Measurements from ENCODE around the gene CCDC92.

Gene CCDC92, protein sequence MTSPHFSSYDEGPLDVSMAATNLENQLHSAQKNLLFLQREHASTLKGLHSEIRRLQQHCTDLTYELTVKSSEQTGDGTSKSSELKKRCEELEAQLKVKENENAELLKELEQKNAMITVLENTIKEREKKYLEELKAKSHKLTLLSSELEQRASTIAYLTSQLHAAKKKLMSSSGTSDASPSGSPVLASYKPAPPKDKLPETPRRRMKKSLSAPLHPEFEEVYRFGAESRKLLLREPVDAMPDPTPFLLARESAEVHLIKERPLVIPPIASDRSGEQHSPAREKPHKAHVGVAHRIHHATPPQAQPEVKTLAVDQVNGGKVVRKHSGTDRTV

DNA sequence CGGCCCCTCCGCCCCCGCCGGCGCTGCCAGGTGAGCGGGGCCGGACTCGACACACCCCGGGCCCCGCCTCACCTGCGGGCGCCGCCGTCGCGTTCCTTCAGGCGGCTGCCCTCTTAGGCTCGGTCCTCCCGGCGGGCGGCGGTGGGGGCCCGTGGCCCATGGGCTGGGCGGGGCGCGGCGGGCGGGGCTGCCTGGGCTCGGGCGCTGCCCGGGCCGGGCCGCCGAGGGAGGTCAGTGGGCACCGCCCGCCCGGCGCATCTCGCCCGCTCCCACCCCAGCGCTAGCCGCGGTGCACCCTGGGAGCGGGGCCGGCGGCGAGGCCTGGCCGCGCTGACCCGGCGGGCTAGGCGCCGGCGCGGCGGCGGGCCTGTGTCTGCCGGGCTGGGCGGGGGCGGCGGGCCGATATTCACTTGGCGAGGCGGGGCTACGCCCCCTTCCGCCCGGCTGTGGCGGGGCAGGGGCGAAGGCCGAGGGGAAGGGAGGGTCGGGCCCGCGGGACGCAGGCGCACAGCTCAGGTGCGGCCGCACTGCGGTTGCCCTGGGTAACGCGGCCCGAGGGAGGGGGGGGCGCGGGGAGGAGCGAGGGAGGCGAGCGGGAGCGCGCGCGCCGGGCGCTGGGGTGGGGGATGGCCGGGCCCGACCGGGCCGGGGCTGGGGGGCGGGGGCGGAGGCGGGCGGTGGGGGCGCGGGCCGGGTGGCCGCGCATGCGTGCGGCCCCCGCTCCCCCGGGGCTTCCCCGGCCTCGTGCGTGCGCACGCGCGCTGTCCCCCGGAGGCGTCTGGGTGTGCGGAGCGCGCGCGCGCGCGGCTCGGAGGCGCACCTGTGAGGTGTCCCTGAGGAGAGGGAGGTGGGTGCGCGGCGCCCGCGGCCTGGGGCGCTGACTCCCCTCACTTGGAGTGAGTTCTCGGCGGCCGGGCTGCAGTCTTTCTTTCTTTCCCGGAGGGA lies at the start of gene CCDC92, which contains the start of gene ZNF664:
Gene CCDC92 (minus strand): TSS at position 375 of the 945 bp plus-strand sequence. CDS start 28,526 bp downstream, outside the sequence.
Gene ZNF664 (plus strand): TSS at position 759 of the 945 bp plus-strand sequence. CDS start 38,930 bp downstream, outside the sequence.
- DNase-seq = peak; percentile 96

DNA sequence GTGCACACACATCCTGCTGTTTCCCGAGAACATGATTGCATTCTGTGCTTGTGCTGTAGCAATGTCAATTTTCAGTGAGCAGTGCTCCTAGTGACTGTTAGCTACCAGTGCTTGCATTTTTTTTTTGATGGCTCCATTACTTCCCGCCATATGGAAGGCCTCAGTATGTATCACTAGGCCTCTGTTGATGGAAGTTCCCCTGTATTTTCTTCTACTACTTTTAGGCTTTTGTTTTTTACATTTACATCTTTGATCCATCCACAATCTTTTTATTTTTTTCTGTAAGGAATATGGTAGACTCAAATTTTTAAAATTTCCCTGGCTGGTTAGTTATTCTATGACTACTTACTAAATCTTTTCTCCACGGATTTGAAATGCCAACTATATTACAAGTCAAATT lies 49.5 kb upstream of the CCDC92 start:
- DNase-seq = no peak

DNA sequence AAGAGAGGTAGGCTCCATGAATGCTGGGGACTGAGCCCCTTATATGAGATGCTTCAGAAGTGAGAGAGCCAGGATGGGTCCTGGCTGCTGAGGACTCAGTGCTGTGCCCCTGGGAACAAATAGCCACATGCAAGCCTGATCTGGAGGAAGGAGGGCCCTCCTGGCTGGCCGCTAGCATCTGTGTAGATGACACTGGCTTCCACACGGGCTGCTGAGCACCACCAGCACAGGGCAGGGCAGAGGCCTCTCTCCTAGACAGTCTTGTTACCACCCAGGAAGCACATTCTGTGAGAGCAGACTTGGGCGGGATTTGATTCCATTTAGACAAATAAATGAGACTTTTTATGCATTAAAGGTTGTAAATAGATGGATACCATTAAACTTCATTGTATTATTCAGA lies 48.4 kb upstream of the CCDC92 start:
- no peak for DNase-seq

DNA sequence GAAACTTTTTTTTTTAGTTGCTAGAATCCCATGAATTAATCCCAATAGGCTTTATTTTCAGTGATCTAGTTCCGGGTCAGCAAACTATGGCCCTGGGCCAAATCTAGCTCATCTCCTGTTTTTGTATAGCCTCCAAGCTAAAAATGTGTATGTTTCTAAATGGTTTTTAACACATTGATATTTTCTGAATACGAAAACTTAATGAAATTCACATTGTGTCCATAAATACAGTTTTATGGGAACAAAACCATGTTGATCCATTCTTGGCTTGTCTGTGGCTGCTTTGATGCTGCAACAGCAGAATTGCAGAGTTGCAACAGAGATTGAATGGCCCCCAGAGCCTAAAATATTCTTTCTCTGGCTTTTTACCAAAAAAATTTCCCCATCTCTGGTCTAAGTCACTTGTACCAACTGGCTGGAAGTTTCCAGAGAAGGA lies 47.9 kb upstream of the CCDC92 start:
- no peak for DNase-seq

DNA sequence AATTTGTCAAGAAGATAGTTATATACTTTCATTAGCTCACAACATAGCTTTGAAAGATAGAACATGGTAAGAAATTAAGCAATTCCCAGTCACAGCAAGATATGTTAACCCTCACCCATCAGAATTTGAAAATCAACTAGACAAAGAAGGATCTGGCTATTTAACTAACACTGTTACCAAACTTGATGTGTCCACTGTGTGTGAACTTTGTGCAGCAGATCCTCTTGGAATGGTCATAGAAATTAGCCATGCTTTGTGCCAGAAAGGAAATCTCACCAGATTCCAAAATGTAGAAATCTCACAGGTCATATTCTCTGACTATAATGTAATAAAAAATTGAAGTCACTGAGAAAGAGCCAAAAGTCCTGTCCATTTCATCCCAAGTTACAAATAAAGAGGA lies 46.5 kb upstream of the CCDC92 start:
- DNase-seq = no peak

DNA sequence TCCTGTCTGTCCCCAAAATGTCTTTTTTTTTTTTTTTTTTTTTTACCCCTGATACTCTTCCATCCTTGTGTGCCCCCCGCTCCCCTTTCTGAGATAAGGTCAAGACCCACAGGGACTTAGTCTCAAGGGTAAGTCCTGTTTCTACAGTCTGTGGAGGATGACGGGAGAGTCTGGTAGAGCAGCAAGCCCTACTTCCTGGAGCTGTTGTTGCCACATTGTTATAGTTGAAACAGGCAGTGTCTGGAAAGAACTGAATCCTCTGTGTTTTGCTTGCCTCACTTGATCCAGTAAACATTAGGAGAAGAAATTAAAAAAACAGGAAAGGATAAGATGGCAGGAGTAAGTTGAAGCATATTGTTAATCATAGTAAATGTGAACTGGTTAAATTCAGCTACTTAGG lies 45.9 kb upstream of the CCDC92 start:
- DNase-seq = no peak

DNA sequence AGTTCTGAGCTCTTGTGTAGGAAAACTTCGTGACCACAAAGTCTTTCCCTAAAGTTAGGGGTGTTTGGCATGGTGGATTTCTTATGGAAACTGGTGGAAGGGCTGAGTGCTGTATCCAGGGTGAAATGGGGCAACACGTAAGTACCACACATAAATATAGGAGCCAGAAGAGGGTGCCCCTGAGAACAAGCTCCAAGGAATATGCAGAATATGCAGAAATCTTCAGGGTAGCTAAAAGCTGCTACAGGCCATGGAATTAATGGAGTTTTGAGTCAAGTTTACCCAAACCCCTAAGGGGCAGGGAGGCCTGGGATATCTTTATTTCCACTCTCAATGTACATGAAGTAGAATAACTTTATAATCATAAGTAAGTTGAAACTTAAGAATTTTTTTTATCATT lies 44.4 kb upstream of the CCDC92 start:
- no peak for DNase-seq

DNA sequence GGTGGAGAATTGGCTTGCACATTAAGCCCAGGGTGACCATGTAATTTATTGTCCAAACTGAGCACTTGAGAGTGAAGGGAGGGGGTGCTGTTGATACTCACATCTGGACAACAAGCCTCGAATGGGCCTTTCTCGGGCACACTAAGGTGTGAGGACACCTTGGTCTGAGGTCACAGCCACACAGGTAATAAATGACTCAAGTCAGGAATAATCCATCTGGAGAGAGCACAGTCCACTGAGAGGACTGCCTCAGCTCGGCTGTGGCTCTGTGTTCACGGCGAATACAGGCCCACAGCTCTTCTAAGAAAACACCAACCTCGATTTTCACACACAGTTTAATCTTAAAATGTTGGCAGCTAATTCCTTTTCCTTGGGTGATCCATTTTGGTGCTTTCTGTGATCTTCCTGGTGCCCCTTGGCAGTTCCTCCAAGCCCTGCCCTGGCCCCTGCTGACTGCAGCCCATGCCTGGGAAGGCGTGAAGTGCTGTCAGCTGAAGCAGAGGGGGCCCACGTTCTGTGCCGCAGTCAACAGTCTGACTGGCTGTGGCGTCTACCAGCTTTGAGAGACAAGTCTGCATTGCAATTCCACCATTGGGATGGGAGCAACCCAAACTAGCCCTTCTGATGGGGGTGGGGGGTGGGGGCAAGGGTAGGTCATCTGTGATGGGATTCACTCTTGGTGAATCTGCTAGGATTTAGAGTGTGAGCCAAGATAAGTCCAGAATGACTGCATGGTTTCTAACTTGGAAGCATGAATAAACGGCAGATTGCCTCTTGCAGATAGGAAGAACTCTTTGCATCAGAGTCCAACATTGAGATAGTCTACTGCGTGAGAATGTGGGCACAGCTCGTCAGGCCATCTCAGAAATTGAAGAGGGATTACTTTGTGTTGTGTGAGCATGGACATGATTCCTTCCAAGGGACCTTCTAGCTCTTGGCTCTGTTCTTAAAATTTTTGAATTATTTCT lies 43.1 kb upstream of the CCDC92 start:
- no peak for DNase-seq

DNA sequence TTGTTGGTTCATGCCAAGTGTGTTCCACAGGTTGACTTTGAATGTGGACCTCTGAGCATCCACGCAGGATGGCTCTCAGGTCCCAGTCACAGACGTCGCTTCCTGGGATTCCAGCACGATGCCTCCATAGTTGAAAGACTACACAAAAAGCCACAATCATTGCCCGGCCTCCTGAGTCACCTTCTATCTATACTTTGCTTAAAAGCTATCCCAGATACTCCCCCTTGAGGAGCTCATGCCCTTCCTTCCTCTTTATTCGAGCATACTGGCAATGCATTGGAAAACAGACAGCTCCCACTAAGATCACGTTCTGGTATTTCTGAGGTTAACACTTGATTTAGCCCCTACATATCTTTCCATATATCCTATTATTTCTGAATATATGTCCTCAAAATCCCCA lies 40.4 kb upstream of the CCDC92 start:
- no peak for DNase-seq

DNA sequence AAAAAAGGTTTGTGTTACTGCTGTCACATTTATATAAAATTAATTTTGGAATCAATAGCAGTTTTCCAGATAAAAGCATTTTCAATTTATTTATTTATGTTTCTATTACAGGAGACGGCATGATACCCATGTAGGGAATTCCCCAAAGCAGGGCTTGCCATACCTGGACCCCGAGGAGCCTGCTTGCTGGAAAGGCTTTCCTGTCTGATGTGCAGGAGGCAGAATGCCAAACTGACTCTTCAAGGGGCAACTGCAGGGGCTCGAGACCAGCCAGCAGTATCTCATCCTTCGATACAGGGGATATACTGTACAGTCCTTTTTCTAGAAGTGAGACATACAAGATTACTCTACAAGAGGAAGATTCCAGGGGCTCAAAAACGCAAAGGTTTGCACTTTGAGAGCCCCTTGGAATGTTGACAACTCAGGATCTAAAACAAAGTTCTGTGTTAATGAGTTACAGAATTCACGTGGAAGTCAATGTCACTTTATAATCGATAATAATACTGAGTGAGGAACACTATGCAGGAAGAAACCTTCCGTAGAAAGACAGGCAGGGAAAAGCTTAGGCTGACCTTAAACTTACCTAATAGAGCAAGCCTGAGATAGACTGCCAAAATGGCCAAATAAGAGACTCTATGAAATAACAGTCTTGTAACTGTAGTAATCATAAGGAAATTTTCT lies 38.9 kb upstream of the CCDC92 start:
- no peak for DNase-seq

DNA sequence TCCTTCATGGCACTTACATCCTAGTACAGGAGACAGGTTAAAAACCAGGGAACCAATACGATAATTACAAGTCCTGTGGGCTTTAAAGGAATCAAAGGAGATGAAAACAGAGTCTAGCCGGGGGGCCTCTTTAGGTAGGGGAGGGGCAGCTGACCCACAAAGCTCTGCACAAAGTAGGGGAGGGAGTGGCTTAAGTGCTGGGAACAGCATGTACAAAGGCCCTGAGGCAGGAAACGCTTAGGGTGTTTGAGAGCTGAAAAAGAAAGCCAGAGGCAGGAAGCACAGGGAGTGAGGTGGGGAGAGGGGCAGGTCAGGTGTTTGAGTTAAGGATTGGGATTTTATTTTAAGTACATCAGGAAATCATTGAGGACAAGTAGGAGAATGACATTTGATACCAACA lies 38.1 kb upstream of the CCDC92 start:
- DNase-seq = no peak

DNA sequence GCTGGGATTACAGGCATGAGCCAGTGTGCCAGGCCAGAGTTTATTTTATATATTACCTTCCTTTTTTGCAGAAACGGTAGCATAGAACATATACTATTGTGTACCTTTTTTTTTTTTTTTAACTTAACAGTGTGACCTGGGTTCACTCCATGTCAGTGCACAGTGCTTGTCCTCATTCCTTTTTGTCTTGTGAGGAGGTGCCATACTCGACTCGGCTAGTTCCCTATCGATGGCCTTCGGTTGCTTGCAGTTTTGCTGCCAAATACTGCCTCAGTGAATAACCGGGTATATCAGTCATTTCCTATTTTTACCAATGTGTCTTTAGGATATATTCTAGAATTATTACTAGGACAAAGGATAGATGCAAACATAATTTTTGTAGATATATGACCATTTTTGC lies 37.1 kb upstream of the CCDC92 start:
- no peak for DNase-seq

DNA sequence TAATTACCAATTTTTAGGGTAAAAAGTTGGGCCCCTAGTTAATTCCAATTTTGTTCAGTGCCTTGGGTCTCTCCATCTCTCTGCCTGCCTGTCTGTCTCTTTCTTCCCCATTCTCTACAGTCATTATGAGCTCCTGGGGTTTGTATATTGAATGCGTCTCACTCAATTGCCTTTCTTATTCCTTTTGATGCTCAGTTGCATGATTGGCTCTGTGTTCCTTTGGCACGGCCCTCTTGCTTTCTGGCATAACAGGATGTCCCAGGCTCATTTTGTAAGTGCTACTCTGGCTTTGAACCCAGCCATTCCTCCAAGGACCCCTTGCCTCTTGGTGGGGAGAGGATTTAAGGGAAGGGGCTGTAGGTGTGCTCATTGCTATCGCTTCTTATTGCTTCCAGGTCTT lies 36.0 kb upstream of the CCDC92 start:
- DNase-seq = no peak

DNA sequence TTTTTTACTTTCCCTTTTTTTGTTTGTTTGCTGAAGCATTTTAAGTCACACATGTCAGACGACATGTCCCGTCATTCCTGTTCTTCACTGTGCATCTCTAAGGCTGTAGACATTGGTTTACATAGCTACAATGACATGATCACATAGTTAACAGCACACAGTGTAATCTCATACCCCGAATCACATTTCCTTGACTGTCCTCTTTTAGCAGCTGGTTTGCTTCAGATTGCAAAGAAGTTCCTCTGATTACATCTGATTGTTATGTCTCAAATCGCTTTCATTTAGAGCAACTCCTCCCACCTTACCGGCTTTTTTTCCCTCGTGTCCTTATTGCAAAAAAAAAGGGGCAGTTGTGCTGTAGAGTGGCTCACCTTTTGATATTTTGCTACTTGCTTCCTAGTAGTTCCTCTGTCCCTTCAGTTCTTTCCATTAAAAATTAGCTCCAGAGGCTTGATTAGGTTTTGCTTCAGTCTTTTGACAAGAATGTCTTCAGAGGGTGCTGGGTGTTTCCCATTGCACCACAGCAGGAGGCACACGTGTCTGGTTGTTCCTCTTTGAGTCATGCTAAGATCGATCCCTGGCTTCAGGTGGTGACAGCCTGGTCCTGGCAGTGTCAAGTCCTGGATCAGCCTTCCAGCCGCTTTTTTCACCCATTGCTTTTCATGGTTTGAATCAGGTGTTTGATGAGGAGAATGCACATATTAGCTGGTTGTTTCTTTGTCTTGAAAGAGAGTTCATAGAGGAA lies 35.4 kb upstream of the CCDC92 start:
- no peak for DNase-seq

DNA sequence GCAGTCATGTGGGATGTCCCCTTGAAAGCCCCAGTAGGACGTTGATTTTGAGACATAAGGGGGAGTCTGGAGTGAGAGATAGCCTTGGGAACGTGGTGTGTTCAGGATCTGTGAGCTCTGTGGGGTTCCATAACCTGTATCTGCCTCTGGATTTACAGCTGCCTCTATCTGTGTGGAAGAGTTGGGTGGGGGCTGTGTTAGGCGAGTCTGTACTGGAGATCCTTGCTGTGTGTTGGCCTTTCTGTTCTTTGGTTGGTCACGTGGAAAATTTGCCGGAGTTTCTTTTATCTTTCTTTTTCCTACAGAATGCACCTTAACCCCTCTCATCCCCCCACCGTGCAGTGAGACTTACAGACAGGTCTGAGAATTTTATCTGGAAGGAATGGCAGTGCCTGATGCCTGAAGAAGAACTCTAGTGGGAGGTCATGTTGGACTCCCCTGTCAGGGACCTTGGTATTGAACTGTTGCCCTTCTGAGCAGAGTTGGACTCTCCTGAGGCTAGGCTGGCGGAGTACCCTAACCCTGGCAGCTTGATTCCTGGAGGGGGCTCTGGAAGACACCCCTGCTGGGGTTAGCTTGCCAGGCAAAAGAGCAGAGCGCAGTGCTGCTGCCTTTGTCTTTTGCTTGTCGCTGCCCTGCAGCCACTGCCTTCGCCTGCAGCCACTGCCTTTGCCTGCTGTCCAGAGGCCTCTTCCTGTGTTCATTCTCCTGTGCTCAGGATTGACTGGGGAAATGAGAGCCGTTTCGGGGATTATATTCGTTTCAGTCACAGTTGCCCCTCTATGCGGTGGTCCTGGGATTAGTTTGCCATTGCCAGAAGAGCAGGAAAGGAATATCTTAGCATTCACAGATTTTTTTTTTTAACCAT lies 34.4 kb upstream of the CCDC92 start:
- DNase-seq = no peak

DNA sequence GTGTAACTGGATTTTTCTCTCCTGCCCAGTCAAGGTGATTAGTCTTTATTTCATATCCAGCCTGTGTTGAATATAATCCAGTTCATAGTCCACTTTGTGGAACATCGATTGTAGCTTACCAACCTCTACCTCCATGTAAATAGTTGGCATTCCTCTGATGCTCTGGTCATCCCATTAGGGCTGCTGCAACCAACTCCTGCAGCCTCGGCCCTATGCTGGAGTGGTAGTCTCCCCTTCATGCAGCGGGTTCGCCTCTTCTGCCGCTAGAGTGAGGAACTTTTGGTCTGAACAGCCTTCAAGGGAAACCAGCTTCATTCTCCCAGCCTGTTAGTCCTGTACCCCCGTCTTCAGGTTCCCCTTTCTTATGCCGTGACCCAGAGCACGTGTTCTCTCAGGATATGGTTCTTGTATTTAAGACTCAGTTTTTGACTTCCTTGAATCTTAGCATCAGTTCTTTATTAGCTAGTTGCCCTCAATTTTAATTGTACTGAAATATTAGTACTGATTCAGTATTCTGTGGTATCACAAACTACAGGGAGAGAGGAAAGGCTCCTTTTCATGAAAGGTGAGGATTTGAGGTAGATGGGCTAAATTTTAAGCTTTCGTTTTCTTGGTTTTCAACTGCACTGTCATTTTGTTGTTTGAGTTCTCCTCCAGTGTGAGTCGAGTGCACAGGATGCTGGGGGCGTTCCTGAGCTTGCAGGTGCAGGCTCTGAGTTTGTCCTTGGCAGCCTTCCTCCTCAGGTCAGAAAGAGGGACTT lies 33.6 kb upstream of the CCDC92 start:
- DNase-seq = no peak

DNA sequence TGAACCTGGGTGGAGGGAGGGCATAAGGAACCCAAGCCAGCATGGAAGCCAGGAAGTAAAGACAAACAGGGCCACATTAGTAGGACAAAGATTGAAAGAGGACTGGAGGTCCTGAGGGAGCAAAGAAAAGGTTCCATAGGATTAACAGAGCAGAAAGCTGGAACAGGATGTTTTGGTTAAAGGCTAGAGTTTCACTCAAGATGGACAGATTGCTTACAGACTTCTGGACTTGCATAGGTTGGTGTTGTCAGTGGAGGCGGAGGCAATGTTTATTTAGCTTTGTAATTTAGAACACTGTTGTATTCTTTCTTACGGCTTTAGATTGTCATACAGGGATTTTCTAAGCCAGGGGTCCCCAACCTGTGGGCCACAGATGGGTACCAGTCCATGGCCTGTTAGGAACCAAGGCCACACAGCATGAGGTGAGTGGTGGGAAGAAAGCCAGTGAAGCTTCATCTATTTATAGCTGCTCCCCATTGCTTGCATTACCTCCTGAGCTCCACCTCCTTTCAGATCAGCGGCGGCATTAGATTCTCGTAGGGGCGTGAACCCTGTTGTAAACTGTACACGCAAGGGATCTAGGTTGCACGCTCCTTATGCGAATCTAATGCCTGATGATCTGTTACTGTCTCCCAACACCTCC lies 31.7 kb upstream of the CCDC92 start:
- no peak for DNase-seq

DNA sequence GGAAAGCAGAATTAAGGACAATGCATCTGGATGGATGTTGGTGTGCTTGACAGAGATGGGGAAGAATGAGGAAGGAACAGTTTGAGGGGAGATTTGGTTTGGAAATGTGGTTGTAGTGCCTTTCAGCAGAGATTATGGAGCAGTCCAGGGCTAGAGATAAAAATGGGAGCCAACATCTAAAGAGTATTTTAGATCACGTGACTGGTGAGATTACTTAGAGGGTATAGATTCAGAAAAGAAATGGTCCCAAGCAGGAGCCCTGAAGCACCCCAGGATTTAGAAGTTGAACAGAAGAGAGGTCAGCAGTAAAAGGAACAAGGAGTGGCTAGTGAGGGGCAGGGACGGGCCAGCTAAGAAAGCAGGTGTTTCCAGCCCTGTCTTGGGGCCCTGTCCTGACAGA lies 30.0 kb upstream of the CCDC92 start:
- no peak for DNase-seq

Measured in COR-L47 (cell line).